Non-pigmented ciliary epithelial cell (primary cell): ENCODE measurements around the gene NR3C2.
A peak's percentile ranks its signal among the peaks of the same experiment; 100 is the strongest.
"Not testable (repeated sequence)": the region's sequence is repeated elsewhere in the genome, so short reads cannot be mapped to it uniquely, and the experiment has no call there.

ENCODE experiments used
- DNase-seq: peaks from one replicate; pipeline ENCODE4 v3.0.0-alpha.2; 2010; ENCODE audit warnings: low read depth

NR3C2 gene

DNA sequence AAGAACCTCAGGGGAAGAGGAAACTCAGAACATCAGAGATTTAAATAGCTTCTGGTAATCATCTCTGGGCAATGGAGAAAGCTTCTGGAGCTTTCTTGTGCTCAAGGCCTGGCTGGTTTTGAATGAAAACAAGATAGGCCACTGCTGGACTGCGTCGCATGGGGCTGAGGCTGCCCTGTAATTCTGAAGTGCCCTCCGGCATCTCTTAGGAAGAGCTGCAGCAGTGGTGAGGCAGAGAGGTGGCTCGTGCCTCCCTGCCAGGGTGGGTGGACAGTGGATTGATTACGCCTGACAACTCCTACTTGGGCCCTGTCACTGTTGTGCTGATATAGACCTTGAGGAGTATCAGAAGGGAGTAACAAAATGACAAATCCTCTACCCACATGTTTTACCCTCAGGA, 279.7 kb downstream of the NR3C2 start:
- no peak for DNase-seq

DNA sequence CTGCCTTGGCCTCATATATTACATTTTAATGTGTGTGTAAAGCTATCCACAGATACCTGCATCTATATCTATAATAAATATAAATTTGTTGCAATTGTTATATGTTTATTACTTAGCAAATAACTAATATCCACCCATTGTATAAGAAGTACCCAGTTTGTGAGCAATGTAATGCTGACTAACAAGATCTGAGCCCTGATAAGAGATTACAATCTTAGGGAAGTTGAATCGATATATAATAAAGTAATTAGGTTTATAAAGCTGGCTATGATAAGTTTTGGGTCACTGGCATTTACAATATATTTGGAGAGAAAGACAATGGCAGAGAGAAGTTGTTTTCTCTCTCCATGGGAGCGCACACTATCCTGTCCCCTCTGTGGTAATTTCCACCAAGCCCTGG, 280.6 kb downstream of the NR3C2 start:
- no peak for DNase-seq

DNA sequence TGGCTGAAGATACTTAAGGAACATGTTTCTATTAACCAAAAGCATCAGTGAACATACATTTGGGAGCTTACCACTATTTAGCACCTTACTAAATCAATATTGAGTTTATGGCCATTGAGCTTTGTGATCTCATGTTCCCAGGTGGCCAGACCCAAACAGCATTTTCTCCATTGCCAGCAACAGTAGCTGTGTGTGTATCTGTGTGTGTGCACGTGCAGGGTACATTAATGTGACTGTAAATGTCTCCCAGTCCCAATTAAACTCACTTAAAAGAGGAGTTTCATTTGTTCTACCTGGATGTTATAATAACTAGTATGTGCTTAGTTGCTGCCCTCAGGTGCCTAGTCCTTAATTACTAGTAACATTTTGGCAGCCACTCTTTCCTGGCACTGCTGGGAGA, 282.4 kb downstream of the NR3C2 start:
- DNase-seq, result no peak

DNA sequence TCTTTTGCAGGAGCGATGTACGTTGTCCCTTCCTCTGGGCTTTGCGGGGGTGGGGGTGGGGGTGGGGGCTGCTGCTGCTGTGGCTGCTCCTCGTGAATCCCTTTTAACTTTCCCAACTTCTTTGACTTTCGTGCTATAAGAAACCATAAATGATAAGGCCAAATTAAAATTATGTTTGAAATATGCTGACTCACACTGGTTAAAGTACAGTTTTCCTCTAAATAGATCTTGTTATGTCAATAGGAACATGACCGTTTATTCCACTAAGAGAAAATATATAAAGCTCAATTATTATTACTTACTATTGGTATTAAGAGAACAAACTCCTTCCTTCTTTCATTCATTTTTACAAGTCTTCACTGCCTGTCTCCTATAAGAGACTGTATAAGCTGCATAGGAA, 287.4 kb downstream of the NR3C2 start:
- no peak for DNase-seq

DNA sequence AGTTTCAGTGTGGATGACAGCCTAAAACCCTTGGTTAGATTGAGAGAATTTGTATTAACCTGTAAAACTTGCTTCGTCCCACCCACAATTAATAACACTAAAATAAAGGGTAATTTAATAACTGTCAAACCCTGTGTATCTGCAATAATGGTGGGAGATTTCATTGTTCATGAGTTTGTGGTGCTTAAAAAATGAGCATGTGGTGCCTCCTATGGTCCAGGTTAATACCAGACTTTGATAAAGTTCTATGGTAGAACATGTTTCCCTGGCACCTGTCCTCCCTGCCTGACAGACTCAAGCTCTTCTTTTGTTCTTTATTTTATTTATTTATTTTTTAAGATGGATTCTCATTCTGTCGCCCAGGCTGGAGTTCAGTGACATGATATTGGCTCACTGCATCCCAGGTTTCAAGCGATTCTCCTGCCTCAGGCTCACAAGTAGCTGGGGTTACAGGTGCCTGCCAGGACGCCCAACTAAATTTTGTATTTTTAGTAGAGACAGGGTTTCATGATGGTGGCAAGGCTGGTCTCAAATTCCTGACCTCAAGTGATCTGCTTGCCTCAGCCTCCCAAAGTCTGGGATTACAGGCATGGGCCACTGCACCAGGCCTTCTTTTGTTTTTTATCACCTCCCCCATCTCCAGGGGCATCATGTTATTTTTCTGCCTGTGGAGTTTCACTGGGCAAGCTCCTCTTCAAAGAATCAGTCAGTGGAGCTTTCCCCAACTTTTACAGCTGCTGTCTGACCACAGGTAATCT, 289.2 kb downstream of the NR3C2 start:
- DNase-seq, result no peak

DNA sequence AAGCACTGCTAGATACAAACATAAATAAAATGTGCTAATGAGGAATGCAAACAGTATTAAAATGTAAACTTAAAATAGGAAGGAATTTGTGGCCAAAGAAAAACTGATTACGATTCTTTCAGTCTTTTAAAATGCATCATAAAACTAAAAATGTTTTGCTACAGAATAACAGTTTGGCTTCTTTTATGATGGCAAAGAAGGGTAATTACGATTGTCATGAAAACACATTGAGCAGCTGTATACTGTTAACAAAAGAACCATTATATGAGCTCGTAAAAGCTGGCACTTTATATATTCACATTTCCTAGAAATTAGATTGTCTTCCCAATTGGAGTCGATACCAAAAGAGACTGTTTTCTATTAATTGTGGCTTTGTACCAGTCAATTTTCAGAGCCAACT, 290.4 kb downstream of the NR3C2 start:
- no peak for DNase-seq

DNA sequence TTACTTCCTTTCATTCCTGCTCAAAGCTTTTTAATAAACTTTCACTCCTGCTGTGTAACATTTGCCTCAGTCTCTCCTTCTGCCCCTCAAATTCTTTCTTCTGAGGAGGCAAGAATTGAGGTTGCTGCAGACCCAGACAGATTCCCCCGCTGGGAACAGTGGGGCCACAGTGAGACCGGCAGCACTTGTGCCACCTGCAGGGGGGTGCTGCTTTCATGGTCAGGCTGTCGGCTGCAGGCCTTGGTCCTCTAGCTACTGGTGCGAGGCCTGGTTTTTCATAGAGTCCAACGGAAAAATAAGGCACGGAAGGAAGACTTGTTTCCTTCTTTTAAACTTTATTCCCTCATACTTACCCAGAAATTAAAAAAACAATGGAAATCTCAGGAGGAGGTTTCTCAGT, 296.7 kb downstream of the NR3C2 start:
- DNase-seq, result no peak

DNA sequence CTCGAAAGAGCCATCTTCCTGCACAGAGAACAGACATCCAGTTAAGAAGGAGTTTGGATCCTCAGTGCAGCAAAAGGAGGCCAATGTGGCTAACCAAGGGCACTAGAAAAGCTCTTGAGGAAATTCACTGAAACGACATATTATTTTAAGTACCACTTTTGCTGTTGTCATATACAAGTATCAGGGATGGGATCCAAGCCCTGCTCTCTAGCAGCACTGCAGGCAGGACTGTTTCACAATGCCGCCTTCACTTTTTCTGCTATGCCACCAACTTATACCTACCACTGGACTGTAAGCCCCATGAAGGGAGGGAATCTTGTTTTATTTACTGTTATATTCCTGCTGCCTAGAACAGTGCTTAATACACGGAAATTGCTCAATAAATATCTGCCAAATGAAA, 299.0 kb downstream of the NR3C2 start:
- no peak for DNase-seq

DNA sequence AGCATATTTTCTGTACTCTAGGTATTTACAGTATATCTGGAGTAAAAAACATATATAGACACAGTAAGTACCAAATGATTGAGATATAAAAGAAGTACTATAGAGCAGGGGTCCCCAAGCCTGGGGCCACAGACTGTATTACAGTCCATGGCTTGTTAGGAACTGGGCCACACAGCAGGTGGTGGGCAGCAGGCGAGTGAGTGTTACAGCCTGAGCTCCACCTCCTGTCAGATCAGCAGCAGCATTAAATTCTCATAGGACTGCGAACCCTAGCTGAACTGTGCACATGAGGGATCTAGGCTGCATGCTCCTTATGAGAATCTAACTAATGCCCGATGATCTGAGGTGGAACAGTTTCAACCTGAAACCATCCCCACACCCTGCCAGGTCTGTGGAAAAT, 300.7 kb downstream of the NR3C2 start:
- DNase-seq, result no peak

DNA sequence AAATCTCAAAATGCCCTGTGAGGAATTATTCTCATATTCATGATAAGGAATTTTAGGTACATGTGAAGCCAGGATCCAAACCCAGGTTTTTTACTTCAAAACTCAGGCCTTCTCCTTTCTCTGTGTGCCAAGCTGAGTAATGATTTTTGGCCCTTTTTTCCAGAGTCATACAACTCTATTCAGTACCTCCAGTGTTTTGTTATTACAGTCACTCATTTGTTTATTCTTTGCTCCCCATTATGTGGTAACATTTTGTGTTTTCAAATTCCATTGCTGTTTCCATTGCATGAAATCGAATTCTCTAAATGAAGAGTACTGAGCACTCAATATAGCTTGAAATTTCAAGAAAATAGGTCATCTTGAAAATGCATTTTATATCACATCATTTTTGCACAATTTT, 315.4 kb downstream of the NR3C2 start:
- no peak for DNase-seq

DNA sequence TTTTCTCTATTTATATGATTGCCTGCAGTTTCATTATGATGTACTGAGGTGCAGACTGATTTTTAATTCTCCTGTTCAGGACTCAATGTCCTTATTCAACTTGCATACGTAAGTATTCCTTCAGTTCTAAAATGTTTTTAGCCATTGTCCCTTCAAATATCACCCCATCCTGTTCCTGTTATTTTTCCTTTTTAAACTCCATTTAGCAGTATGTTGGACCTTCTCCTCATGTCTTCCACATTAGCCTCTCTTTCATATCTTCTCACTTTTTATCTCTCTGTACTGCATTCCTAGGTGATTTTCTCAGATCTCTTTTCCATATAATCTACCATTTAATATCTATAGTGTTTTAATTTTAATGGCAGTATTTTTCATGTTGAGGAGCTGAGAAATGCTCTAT, 317.7 kb downstream of the NR3C2 start:
- no peak for DNase-seq

DNA sequence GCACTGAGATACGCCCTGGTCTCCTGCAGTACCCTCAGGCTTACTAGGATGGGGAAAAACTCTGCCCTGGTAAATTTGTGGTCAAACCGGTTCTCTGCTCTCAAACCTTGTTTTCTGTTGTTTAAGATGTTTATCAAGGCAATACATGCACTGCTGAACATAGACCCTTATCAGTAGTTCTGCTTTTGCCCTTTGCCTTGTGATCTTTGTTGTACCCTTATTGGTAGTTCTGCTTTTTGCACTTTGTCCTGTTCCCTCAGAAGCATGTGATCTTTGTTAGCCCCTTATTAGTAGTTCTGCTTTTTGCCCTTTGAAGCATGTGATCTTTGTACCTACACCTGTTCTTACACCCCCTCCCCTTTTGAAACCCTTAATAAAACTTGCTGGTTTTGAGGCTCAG, 319.1 kb downstream of the NR3C2 start:
- not testable (repeated sequence) for DNase-seq

DNA sequence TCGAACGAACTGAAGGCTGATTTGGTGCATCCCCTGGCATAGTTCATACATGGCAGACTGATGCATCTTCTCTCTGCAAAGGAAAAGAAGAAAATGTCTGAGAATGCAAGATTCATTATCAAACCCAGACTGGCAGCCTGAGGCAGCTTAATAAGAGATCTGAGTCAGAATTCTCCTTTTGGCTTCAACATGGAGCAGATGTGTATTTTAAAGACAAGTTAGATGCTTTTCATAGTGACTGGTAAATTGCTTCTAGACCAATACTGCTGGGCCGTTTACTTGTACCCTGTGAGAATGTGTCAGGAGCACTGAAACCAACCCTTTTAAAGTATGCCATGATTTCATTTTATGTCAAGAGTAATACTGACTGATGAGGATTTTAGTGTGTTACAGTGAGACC, 322.0 kb downstream of the NR3C2 start:
- DNase-seq, result no peak

DNA sequence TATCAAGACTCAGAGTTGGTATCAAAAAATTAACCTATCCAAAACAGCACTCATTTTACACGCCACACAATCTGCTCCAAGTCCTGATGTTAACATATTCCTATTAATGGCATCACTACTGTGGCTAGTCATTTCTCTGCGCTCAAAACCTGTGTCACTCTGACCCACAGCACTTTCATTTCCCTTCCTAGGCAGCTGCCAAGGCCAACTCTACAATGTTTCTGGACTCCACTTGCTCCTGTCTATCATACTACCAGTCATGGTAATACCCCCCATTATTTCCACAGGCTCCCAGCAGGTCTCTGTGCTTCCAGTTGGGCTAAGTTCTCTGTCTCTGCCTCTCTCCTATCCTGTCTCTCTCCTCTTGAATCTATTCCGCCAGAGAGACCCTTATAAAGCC, 323.6 kb downstream of the NR3C2 start:
- DNase-seq, result no peak

DNA sequence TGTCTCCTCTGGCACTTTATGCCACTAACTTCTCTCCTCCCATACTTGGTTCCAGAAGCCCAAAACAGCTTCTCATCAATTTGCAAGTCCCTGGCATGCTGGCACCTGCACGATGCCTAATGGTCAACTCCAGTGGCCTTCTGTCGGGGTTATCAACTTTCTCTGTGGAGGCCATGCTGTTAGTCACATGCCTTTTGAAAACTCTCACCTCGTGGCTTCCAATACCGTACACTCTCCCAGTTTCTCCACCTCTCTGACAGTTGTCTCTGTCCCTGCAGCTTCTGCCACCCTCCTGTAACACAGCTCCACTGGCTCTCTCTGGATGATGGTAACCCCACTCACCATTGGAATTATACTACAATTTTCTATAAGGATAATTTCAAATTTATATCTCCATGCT, 324.0 kb downstream of the NR3C2 start:
- no peak for DNase-seq

DNA sequence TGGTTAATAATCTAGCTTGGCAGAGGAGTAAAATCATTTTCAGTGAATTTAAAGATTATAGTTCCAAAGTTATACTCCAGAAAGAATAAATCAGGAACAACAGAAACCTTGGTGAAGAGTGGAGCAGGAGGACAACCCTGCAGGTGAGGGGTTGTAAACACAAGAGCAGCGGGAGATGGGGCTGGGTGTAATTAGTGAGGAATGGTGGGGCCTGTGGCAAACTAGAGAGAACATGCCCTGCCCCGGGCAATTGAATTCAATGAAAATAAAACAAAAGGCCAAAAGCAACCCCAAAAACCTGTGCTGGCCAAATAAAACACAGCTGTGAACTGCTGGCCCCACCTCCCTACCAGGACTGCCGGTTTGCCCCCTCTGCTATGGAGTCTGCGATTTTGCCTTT, 325.2 kb downstream of the NR3C2 start:
- DNase-seq, result no peak

DNA sequence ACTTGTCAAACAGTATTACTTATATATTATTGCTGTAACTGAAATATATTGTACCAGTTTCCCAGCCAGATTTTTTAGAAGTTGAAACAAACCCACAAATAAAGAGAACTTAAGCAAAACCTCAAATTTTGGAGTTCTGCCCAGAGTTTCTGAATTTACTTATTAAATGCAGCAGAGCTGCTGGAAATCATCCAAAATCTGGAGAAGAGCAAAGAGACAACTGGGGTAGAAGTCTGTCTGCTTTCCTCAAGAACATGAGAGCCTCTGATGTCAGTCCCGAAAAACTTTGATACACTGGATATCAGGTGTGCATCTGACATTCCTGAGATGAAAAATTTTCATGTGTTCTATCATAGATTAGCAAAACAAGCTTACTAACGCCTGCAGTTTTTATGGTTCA, 325.9 kb downstream of the NR3C2 start:
- peak; percentile 22 for DNase-seq

DNA sequence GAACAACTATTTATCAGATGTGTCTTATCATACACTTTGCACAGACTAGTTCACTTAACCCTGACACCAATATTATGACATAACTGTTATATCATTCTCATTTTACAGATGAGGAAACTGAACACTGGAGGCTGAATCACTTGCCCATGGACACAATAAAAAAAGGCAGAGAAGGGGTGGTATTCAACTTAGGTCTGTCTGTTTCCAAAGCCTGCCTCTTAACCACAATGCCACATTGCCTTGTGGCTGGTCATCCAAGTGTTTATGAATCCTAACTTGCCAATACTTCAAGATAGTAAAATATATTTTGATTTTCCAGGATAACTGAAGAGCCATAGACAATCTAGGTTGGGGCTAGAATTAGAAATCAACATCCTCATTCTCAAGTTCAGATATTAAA, 327.8 kb downstream of the NR3C2 start:
- DNase-seq, result no peak

DNA sequence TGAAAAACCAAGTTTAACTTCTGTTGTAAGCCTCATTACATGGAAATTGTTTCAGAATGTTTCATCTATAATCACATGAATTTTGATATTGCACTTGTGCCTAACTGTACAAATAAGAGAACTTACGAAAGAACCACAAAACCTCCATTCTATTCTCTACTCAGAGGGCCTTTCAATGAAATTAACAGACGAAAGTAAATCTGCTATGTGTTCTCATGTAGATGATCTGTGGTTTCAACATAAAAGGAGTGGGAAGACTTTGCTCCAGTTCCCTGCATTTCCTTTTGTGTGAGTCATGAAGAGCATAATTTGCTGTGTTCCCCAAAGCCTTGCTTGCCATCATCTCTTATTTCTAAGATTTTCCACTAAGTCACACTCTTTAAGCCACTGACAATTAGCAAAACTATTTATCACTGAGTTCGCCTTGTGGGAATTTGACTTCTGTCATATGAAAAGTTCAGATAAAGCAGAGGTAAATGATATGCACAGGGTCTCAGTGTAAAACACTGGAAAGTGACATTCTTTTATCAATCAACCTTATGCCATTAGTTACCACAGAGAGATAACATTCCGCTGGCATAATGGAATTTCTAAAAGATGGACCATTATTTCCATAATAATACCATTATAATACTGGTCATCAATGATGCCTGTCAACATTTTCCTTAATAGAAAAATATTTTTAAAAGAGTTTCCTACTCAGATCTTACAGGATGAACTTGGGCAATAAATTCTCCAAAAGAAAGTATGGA, 329.8 kb downstream of the NR3C2 start:
- peak; percentile 76 for DNase-seq

DNA sequence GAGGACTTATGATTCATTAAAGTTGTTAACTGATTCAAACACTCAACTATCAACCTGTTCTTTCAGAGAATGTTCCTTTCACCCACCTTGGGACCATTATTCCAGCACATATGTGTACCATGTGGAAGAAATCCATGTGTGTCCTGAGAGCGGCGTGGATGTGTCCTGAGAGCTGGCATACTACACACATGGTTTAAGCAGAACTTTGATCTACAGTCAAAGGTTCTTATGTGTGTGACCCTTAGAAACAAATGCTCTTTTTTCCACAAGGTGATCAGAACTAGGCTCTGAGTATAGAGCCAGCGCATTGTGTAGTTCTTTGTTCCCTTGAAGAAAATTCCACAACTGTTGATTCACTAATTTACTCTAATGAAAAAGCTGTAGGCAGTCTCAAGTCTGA, 332.0 kb downstream of the NR3C2 start:
- DNase-seq, result no peak

DNA sequence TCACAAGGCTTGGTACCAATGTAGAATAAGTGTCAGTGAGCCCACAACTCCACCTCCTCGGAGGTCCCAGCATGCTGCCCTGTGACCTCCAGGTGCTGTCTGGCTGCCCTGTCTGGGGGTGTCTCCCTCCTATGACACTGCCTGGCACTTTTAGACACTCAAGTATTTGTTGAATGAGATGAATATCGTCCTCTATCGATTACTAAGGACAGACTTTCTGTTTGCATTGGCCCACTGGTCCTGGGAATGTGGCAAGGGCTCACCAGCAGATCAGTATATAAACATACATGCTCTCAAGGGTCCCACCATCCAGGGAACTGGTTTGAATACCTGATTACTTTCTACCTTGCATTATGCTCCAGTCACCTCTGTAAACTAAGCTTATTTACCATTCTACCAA, 333.0 kb downstream of the NR3C2 start:
- DNase-seq, result no peak

DNA sequence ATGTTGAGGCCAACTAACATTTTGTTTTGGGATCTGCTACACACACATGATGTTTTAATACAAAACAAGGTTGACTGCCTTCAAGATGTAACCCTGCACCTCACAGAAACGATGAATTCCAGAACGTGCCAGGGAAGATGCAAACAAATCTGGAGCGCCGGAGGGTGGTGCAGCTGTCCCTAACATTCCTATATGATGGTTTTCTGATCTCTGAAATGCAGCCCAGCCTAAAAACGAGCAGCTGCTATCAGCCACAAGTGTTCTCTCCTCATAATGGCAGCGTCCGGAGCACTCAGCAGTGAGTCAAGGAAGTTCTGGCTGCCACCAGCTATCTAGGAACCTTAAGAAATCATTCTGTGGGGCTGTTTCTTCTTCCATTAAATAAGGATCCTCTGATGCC, 333.4 kb downstream of the NR3C2 start:
- no peak for DNase-seq

DNA sequence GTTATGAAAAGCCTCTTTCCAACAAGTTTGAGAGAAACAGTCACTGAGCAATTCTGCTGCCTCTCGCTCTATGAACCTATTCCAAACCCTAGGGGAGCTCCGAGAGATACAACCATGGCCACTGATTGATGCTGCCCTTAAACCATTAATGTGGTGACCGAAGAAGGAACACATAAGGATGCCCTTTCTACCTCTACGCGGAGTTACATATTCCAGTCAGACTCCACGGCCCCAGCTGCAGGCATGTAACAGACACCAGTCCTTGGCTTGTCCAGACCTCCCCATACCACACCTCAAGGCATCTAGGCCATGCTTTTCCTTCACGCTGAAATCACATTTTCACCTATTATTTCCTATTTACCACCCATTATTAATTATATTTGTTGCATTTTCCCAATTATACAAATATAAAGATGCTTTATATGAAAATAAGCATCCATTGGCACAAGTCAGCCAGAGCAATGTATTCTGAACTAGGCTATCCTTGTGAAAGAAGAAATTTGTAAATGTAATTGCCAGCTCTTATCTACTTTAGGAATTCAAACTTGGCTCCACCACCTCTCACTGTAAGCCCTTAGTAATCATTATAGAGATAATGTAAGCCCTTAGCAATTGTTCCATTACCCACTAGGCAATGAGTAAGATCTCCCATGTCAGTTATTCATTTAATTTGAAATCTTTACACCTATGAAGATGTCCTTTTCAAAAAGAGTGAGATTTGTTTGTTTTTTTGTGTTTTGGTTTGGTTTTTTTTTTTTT, 338.4 kb downstream of the NR3C2 start:
- no peak for DNase-seq
